Skin of body (tissue), 2 donors: ENCODE results near the gene PLCH1. TPM values are rescaled to one million over a fixed set of nuclear protein-coding genes. Genes with fewer than 3 reads are reported as not detected.

Experiments
- DNase-seq: peaks from one replicate; lab custom pipeline; 2025; lab: John Stamatoyannopoulos, UW
- total RNA-seq: library from RNA; depleted of rRNA; stranded (reverse); fragments of >200 nt; gene quantifications from one replicate; pipeline ENCODE4 v1.2.3, GENCODE V29; 2014

Gene PLCH1
- total RNA-seq, 1 donor from 2014 or later: 2.0 TPM

GRCh38 chr3:155690921-155691320 lies 54.0 kb downstream of the PLCH1 start:
- DNase-seq: no peak

GRCh38 chr3:155688481-155688880 lies 56.4 kb downstream of the PLCH1 start:
- no peak for DNase-seq

GRCh38 chr3:155683344-155683720 lies 61.5 kb downstream of the PLCH1 start:
- DNase-seq: no peak

- DNase-seq: no peak
Observed at GRCh38 chr3:155682426-155683343, 62.2 kb downstream of the PLCH1 start.

GRCh38 chr3:155676252-155676981 lies 68.5 kb downstream of the PLCH1 start:
- DNase-seq: peak; percentile 63

GRCh38 chr3:155675094-155675493 lies 69.8 kb downstream of the PLCH1 start:
- DNase-seq: no peak

GRCh38 chr3:155673421-155673820 lies 71.5 kb downstream of the PLCH1 start:
- DNase-seq: no peak

GRCh38 chr3:155670335-155670734 lies 74.5 kb downstream of the PLCH1 start:
- DNase-seq: no peak

- no peak for DNase-seq
Observed at GRCh38 chr3:155667988-155668387, 76.9 kb downstream of the PLCH1 start.

GRCh38 chr3:155664925-155665695 lies 79.8 kb downstream of the PLCH1 start:
- peak; percentile 20 for DNase-seq

GRCh38 chr3:155663467-155664212 lies 81.2 kb downstream of the PLCH1 start:
- DNase-seq: no peak

- no peak for DNase-seq
Observed at GRCh38 chr3:155661760-155662159, 83.1 kb downstream of the PLCH1 start.

GRCh38 chr3:155661042-155661441 lies 83.8 kb downstream of the PLCH1 start:
- DNase-seq: no peak

GRCh38 chr3:155658671-155659261 lies 86.1 kb downstream of the PLCH1 start:
- no peak for DNase-seq

- DNase-seq: no peak
Observed at GRCh38 chr3:155658006-155658405, 86.9 kb downstream of the PLCH1 start.

- DNase-seq: no peak
Observed at GRCh38 chr3:155657161-155657560, 87.7 kb downstream of the PLCH1 start.

GRCh38 chr3:155656466-155656865 lies 88.4 kb downstream of the PLCH1 start:
- no peak for DNase-seq

- no peak for DNase-seq
Observed at GRCh38 chr3:155651489-155652218, 93.2 kb downstream of the PLCH1 start.

GRCh38 chr3:155648013-155648591 lies 96.8 kb downstream of the PLCH1 start:
- DNase-seq: no peak

- no peak for DNase-seq
Observed at GRCh38 chr3:155647206-155647605, 97.7 kb downstream of the PLCH1 start.
